GM08714 (cell line): ENCODE measurements around the gene IL17RD.

Source experiments
- H3K4me3 ChIP-seq: fragments of 200-500 bp; sonication (Bioruptor generic); 2 replicates; pipeline ENCODE4 v1.5.1; 2014; ENCODE audit warnings: mild to moderate bottlenecking, low read length, inconsistent platforms
- ZNF274 ChIP-seq: IDR thresholded peaks from 2 replicates; pipeline ENCODE4 v1.6.1; 2012; ENCODE audit warnings: mild to moderate bottlenecking, low read depth, low read length

IL17RD gene

DNA sequence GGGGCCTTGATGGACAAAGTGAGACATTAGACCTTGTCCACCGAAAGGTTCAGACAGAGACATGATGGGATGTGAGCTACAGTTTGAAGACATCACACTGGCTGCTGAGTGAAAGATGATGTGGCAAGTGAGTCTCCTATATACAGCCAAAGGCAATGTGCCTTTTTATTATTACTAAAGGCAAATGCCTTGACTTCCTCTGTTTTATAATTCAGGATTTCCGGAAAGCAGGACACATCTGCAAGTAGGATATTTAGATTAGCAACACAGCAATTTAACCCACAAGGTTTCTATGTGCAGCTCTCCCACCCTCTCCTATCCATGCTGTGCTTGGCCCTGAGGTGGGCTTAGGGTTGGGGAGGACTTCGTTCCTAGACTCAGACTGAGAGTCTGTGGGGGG lies 84.0 kb downstream of the IL17RD start:
- no peak overlapping the region for H3K4me3 ChIP-seq
- no peak for TF ChIP-seq ZNF274

DNA sequence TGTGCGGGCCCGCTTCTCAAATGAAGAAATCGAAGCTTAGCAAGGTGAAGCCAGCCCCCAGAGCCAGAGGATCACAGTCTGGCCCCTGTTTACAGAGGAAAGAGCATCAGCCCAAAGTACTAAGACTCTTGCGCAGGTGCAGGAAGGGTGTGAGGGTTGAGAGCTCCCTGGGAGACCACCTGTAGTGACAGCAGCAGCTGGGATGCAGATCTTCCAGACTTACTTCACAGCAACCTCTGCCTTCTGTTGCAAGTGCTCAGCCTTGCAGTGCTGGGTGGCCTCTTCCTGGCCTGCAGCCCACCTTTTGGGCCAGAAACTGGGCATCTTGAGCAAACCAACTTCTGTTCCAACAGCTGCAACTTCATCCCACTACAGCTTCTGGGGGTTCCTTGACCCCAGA lies 85.0 kb downstream of the IL17RD start:
- TF ChIP-seq ZNF274: no peak
- no peak overlapping the region for H3K4me3 ChIP-seq

DNA sequence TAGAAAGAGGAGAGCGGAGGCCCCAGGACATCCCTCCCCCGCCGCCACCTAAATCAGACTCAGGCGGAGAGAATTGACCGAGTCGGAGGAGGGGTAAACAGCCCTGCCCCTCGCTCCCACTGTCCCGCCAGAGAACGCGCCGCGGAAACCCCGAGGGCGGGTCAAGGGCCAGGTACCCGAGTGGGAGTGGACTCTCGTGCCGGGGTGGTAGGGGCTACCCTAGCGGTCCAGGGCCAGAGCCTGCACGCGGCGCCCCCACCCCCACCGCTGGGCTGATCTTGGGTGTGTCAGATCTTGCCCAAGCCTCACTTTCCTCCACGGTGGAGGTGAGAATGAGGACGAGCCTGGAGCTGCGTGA lies 85.7 kb downstream of the IL17RD start:
- TF ChIP-seq ZNF274: no peak
- peak overlapping the region; percentile 29; the same call in 1 of the 2 replicates for H3K4me3 ChIP-seq

DNA sequence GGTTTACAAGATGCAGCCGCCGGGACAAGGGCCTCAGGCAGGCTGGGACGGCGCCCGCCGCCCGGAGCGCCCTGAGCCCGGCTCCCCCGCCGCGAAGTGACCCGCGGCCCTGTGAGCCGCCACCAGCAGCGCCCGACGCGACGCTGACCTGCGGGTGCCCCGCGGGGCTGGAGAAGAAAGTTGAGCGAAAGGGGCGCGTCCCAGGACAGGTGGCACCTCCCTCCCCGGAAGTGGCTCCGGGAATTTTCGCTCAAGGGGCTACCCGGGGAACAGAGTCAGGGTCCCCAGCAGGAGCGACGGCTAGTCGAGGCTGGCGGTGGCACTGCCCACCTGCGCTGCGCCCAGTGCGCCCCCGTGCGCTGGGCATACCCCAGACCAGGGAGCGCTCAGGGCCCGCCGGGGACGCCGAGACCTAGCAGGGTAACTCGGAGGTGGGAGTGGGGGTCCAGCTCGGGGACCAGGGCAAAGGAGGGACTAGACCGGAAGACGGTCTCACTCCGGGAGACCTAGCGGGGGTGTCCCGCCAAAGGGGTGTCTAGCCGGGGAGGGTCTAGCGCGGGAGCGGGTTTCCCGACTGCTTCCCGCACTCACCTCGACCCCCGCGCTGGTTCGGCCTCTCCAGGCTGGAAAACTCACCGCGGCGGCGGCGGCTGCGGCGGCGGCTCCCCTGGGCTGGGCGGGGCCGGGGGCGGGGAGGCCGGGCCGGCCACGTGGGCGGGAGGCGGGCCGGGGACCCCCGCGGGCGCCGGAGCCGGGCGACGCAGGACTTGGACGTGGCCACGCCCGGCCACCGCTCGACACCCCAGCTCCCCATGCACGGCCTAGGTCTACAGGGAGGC lies 86.3 kb downstream of the IL17RD start:
- no peak for TF ChIP-seq ZNF274
- H3K4me3 ChIP-seq: peak overlapping the region; percentile 60

DNA sequence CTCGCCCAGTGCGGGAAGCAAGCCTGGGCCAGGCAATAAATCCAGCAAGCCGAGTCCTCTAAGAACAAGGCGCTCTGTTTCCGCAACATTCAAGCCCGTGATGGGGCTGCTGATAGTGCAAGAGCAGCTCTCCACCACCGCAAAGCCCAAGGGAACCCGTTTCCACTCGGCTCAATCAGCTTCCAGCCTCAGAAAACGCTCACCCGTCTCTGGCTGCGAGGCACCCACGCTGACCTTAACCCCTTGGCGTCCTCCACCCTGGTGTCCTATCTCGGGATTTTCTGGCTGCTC lies 86.9 kb downstream of the IL17RD start:
- TF ChIP-seq ZNF274: no peak
- H3K4me3 ChIP-seq: peak overlapping the region; percentile 60

DNA sequence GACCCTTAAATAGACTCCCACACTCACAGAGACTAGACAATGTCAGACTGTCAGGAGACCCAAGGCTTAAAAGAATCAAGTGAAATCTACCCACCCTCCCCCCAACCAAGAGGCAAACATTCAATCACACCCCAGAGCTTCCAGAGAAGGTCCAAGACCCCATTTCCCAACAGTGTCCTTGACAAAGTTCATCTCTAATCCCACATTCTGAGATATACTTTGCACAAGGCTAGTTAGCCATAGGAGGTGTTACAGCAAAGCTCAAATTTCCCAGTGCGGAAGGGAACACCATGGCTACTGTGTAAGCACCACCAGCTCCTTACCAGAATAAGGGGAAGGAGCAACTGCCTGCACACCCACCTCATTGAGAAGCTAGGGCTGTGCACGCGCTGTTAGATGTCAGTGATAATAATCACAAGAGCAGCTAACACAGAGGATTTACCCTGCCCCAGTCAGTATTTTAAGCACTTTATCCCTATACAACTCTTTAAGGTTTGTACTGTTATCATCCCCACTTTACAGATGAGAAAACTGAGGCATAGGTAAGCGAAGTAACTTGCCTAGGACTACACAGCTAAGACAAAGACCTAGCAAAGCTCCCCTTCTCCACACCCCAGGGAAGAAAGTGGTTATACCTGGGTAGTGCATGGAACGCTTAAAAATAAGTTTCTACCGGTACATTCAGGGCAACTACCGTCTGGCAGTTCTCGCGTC lies 87.4 kb downstream of the IL17RD start:
- no peak for TF ChIP-seq ZNF274
- H3K4me3 ChIP-seq: peak overlapping the region; percentile 60

DNA sequence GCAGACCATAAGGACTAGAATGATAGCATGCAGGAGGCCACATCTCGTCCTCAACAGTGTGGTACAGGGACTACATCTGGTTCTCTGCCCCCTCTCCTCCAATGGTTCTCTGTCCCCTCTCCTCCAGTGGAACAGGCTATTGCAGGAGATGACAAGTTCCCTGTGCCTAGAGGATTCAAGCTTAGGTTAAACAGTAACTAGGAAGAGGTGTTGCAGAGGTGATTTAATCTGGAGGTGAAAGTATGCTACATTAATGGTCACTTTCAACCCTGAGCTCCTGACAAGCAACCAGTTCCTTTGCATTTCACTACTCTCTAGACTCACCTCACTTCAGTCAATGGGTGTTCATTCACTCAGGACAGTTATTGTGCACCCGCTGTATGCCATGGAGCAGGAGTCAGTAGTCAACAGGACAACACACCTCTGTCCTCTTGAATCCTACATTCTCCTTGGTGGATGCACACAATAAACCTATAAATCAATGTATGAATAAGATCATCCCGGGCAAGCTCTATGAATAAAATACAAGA lies 88.7 kb downstream of the IL17RD start:
- TF ChIP-seq ZNF274: no peak

DNA sequence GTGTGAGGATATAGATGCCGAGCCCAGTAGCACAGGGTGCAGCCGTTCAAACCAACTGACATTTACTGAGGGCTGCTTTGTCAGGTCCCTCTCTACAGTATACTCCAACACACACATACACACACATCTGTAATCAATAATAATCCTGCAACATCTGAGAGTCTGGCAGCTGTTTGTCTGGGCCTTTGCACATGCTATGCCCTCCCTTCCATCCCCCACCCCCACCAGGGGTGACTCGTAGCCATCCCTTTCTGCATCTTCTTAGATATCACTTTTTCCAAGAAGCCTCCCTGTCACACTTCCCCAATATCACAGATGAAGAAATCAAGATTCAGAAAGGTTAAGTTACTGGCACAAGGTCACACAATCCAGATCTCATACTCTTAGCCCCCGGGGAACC lies 91.0 kb downstream of the IL17RD start:
- no peak for TF ChIP-seq ZNF274
- no peak overlapping the region for H3K4me3 ChIP-seq

More for the DNA sequence above, 88.7 kb downstream of the IL17RD start:
- no peak overlapping the region for H3K4me3 ChIP-seq

DNA sequence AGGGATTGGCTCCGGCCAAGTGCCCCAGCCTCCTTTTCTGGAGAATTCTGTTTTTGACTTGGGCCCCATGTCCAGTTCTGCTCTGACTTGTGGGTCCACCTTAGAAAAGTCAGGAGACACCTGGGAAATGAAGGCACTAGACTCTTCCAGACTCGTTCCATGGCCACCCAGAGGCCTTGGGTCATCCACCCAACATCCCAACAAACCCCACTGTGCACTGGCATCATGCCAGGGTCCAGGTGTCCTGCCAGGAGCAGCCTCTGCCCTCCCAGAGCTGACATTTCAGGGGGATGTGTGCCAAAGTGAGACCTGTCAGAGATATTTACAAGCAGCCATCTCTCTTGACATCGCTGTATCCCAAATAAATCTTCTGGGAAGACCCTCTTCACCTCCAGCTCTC lies 91.5 kb downstream of the IL17RD start:
- no peak for TF ChIP-seq ZNF274
- no peak overlapping the region for H3K4me3 ChIP-seq

DNA sequence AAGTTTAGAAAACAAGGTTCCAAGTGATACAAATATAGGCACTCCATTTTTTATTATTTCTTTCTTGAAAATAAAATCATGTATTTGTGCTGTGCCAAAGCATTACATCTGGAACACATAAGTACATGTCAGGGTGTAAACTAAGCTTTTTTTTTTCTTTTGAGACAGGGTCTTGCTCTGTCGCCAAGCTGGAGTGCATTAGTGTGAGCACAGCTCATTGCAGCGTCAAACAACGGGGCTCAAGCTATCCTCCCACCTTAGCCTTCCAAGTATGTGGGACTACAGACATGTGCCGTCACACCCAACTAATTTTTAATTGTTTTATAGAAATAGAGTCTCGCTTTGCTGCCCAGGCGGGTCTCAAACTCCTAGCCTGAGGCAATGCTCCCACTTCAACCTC lies 95.7 kb downstream of the IL17RD start:
- no peak overlapping the region for H3K4me3 ChIP-seq
- TF ChIP-seq ZNF274: no peak

DNA sequence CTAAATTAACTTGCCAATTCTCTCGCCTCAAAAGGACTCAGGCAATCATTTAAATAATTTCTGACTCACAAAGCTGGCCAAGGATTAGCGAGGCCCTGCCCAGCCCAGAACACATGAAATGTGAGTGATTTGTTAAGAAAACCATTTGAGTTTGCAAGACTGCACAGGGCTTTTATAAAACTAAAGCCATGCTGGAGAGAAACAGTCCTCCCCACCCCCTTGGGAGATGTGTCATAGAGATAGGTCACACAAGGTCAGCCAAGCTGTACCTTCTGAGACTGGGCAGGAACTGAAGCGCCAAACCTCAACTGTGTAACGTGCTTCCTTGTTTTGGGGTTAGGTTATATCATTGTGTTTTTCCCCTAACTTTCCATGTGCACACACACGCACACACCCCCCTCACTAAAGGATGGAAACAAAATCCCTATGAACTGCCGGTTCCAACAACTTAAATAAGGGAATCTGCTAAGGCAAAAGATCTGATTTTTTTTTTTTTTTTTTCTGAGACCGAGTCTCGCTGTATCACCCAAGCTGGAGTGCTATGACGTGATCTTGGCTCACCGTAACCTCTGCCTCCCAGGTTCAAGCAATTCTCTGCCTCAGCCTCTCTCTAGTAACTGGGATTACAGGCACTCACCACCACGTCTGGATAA lies 96.6 kb downstream of the IL17RD start:
- TF ChIP-seq ZNF274: no peak
- H3K4me3 ChIP-seq: no peak overlapping the region

DNA sequence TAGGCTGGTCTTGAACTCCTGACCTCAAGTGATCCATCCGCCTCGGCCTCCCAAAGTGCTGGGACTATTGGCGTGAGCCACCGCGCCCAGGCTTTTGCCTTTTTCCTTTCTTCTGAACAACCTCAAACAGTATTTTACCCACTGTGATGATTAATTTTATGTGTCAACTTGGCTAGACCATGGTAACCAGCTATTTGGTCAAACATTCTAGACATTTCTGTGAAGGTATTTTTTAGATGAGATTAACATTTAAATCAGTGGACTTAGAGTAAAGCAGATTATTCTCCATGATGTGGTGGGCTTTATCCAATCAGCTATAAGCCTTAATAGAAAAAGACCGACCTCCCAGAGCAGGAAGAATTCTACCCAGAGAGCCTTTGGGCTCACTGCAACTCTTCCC lies 98.7 kb downstream of the IL17RD start:
- no peak for TF ChIP-seq ZNF274
- no peak overlapping the region for H3K4me3 ChIP-seq

DNA sequence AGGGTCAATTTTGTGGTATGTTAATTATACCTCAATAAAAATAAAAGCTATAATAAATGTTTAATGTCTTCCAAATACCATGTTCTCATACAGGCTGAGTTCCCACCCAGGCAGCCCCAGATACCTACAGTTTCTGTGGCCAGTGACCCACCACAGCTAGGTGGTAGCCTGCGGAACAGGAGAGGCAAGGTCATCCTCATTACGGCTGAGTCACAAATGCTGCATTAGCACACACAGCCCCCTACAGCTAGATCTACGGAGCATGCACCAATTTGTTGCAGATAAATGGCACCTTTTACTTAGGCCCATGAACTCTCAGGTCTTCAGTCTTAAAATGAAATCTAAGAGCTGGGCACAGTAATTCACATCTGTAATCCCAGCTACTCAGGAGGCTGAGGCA lies 99.6 kb downstream of the IL17RD start:
- no peak overlapping the region for H3K4me3 ChIP-seq
- no peak for TF ChIP-seq ZNF274

DNA sequence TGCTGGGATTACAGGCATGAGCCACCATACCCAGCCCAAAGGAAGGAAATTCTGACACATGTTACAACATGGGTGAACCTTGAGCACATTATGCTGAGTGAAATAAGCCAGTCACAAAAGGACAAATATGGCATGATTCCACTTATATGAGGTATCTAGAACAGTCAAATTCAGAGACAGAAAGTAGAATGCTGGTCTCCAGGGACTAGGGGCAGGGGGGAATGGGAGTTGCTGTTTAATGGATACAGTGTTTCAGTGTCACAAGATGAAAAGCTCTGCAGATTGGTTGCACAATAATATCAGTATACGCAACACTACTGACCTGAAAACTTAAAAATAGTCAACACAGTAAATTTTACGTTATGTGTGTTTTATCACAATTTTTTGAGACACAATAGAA lies 100.6 kb downstream of the IL17RD start:
- no peak overlapping the region for H3K4me3 ChIP-seq
- no peak for TF ChIP-seq ZNF274

DNA sequence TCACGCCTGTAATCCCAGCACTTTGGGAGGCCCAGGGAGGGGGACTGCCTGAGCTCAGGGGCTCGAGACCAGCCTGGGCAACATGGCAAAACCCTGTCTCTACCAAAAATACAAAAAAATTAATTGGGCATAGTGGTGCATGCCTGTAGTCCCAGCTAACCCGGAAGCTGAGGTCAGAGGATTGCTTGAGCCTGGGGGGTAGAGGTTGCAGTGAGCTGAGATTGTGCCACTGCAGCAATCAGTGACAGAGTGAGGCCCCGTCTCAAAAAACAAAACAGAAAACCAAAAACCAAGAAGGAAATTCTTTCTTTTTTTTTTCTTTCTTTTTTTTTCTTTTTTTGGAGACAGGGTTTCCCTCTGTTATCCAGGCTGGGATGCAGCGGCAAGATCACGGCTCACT lies 101.2 kb downstream of the IL17RD start:
- no peak for TF ChIP-seq ZNF274
- no peak overlapping the region for H3K4me3 ChIP-seq

DNA sequence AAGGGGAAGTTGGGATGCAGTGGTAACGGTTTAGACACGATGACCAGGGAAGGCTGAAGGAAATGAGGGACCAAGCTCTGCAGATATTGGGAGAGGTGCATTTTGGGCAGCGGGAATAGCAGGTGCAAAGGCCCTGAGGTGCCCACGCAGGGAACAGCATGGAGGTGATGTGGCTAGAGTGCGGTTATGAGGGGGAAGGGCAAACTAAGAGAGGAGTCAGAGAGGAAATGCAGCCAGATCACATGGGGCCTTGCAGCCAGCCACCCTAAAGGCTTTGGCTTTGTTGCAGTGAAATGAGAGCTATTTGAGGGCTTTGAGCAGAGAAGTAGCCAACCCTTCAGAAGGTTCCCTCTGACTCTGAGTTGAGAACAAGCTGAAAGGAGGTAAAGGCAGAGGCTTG lies 102.1 kb downstream of the IL17RD start:
- TF ChIP-seq ZNF274: no peak
- no peak overlapping the region for H3K4me3 ChIP-seq
